ENCODE data around the gene HDAC4.

HDAC4 gene

DNA sequence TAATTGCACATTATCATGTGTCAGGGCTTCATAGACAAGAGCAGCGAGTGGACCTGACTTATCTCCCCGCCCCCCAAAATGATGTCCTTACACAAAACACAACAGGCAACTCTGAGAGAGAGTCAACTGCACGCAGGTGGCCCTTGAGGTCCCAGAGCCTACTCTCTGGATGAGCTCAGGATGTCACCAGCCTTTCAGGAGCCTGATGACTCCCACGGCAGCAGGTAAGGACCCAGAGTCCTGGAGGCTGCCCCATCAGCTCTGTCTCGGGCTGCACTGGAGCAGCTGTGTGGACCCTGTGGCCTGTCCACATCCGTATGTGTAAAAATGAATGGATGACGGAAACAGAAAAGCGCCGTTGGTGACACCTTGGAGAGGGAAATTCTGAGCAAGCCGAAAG, 130.9 kb downstream of the HDAC4 start:
- DNase-seq (ENCODE audit: low read depth) = no peak
- no peak overlapping the region for H3K4me3 ChIP-seq (ENCODE audit: low read length)
- TF ChIP-seq, protein P1, sequence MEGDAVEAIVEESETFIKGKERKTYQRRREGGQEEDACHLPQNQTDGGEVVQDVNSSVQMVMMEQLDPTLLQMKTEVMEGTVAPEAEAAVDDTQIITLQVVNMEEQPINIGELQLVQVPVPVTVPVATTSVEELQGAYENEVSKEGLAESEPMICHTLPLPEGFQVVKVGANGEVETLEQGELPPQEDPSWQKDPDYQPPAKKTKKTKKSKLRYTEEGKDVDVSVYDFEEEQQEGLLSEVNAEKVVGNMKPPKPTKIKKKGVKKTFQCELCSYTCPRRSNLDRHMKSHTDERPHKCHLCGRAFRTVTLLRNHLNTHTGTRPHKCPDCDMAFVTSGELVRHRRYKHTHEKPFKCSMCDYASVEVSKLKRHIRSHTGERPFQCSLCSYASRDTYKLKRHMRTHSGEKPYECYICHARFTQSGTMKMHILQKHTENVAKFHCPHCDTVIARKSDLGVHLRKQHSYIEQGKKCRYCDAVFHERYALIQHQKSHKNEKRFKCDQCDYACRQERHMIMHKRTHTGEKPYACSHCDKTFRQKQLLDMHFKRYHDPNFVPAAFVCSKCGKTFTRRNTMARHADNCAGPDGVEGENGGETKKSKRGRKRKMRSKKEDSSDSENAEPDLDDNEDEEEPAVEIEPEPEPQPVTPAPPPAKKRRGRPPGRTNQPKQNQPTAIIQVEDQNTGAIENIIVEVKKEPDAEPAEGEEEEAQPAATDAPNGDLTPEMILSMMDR (conservative IDR thresholded peaks at IDR 0.05; ENCODE audit: low read depth, low read length) = no peak

DNA sequence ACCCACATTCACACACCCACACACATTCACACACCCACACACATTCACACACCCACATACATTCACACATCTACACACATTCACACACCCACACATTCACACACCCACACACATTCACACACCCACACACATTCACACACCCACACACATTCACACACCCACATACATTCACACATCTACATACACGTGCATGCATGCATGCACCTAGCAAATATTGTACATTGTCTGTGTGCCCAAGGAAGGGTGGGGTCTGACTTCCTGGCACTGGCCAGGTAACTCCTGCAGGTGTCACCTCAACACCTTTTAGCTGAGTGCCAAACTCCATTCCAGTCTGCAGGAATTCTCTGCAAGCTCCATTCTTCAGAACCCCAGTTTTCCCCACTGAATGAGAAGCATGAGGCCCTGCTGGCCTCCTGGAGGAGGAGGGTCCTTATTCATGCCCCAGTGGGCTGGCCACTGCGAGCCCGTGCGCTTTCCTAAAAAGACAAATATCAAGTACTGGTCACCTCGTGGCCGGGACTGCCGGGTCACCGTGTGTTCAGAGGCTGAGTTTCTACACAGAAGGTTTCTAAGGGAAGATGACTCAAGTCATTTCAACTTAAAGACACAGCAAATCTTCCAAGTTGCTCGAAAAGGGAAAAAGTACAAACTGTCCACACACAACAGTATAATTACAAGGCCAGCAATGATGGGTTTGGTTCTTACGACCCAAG, 131.5 kb downstream of the HDAC4 start:
- no peak overlapping the region for H3K4me3 ChIP-seq (ENCODE audit: low read length)
- TF ChIP-seq, protein P1 (conservative IDR thresholded peaks at IDR 0.05; ENCODE audit: low read depth, low read length) = no peak
- DNase-seq (ENCODE audit: low read depth) = no peak

DNA sequence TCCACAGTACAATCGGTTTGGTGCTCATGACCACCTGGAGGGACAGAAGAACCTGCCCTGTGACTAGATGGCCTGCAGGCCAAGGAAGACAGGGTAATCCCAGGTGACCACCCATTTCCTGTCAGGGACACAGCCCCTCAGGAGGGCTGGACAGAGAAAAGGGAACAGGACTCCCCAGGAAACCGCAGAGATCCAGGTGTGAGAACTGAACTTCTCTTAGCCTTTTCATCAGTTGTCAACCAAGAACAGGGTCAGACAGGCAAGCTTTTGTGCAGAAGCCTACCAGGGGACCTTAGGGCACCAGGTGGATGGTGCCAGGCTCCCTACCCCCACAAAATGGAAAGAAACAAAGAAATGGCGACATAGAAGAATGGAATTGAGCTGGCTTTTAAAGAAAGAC, 132.3 kb downstream of the HDAC4 start:
- no peak for DNase-seq (ENCODE audit: low read depth)
- H3K4me3 ChIP-seq (ENCODE audit: low read length) = no peak overlapping the region
- TF ChIP-seq, protein P1 (conservative IDR thresholded peaks at IDR 0.05; ENCODE audit: low read depth, low read length) = no peak

DNA sequence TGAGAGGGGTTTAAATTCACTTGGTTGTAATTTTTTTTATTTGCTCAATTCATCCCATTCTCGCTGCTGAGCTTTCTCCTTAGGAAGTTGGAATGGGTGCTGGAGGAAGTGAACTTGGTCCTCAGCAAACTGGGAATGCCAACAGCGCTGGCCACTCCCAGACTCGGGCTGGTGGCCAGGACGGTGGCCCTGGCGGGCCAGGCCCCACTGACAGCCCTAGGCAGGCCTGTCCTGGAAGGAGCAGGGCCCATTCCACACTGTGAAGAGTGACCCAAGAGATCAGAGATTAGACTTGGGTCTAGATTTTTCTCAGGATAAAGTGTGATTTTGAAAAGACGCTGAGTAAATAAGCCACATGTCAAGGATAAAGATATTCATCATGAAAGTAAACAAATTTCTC, 132.7 kb downstream of the HDAC4 start:
- no peak overlapping the region for H3K4me3 ChIP-seq (ENCODE audit: low read length)
- TF ChIP-seq, protein P1 (conservative IDR thresholded peaks at IDR 0.05; ENCODE audit: low read depth, low read length) = no peak
- no peak for DNase-seq (ENCODE audit: low read depth)

DNA sequence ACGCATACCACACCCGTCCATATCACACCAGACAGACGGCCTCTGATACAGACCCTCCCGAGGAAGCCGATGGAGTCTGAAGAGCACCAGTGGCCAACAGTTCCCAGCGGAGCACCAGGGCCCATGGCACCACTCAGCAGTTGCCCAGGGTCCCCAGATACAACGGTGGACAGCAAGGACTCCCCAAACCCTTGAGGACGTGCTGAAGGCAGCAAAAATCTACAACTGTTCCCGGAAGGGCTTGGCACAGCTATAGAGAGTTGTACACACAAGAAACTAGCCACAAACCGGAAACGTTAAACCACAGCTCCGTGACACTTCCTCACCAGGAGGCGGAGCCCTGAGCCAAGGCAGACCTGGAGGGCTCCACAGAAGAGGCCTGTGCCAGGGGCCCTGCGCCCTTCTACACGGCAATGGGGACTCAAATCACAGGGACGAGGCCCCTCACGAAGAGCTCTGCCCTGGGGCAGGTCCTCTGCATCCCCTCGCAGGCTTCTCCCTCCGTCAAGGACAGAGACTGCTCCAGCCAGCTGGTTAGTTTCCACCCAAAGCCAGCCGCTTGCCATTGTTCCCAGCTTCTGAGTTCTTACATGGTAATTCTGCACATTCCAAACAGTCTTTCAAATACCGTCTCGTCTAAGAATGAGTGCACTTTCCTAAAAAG, 133.4 kb downstream of the HDAC4 start:
- H3K4me3 ChIP-seq (ENCODE audit: low read length) = no peak overlapping the region
- TF ChIP-seq, protein P1 (conservative IDR thresholded peaks at IDR 0.05; ENCODE audit: low read depth, low read length) = peak; percentile 49
- DNase-seq (ENCODE audit: low read depth) = no peak

DNA sequence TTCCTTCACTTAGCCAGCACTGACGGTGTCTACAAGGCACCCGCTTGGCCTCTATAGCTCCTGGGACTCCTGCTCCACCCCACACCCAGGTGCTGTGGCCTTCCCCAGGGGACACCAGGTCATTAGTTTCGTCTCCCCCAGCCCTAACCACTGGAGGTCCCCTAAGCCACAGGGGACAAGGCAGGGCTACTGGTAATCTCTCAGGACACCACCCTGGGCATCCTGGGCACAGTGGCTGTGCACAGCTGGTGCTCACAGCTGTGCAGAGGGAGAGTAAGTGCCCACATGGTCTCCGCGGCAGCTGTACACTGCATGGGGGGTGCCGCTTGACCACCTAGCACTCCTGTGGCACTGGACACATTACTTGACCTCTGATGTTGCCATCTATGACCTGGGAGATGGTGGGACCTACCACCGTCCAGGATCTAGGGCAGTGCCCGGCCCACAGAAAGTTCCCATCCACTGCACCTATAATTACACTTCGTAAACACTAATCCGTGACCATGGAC, 134.0 kb downstream of the HDAC4 start:
- TF ChIP-seq, protein P1 (conservative IDR thresholded peaks at IDR 0.05; ENCODE audit: low read depth, low read length) = no peak
- H3K4me3 ChIP-seq (ENCODE audit: low read length) = no peak overlapping the region
- DNase-seq (ENCODE audit: low read depth) = no peak

DNA sequence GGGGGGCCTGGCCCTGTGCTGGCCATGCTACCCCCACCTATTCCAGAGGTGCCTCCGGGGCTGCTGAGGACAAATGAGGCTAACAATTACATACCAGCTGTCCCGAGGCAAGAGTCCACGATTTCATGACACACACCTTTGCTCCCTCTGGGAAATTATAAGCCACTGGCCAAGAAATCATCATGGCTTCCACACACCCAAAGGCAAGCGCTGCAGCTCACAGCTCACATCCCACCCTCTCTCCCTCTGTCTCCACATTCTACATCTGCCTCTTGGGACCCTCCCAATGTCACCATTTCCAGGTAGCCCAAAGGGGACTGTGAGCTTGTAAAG, 134.4 kb downstream of the HDAC4 start:
- TF ChIP-seq, protein P1 (conservative IDR thresholded peaks at IDR 0.05; ENCODE audit: low read depth, low read length) = no peak
- no peak for DNase-seq (ENCODE audit: low read depth)
- H3K4me3 ChIP-seq (ENCODE audit: low read length) = no peak overlapping the region

Measured in retinal pigment epithelial cell (primary cell).